HG03342 (cell line): ENCODE measurements around the gene SEMA3G.

Experiments used
- ATAC-seq: cut with Tn5 transposase; IDR thresholded peaks from one replicate; pipeline ENCODE4 v1.9.1; 2021; ENCODE audit warnings: mild to moderate bottlenecking, moderate library complexity; ENCODE audit not compliant: unreplicated experiment

Gene SEMA3G

DNA sequence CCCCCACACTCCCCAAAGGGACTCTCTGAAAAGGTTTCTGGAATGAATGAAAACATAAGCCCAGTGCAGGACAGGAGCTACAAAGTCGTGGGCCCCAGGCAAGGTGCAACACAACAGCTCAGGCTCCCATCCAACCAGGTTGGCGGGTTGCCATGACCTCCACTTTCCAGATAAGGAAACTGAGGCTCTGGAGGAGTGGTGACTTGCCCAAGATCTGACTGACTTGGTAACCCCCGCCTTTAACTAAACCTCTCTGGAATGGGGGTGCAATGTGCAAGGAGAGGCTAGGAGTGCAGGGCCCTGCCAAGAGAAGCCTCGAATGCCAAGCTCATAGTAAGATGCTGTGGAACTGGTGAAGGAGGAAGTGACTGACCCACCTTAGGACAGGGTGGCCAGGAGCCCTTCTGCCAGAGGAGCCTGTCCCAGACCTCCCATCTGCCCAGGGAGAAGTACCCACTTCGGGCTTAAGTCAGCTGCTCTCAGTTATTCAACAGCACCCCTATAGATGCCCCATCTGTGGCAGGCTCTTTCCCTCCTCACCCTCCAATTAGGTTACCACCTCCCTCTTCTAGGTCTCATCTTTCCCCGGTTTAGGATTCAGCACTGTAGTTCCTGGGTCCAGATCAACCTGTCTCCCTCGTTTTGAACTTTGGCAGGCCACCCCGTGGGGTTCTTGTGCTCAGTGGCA, 9.5 kb upstream of the SEMA3G start:
- ATAC-seq, result no peak

DNA sequence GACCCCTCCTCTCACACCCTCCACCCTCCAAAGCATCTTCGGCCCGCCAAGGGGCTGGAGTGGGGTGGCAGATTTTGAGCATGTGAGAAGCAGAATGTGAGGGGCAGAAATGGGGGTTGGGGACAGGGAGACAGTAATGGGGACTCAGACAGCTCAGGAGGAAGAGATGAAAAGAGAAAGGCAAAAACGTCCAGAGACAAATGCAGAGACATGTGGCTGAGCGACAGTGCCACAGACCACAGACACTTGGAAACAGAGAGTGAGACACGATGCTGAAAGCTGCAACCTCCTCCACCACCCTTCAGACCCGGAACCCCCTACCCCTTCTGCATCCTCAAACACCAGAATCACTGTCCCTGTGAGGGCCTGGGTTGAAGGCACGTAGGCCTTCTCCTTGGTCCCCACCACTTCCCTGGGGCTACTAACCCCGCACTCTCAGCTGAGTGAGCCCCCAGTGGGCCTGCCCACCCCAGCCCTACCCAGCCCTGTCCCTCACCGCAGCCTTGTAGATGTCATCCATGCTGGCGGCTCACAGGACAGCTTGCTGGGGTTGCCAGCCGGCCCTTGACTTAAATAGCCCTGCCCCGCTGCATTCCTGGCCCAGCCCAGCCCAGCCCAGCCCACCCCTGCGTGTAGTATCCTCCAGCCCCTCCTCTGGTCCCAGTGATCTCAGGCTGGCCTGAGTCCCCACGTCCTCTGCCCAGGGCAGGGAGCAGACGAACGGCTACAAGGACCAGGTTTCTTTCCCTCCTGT, 8.8 kb upstream of the SEMA3G start, which contains the start of gene TNNC1:
TSS of gene TNNC1 (minus strand) at position 546 of the 754 bp plus-strand sequence. CDS start at position 520, 26 bp downstream.
- ATAC-seq, result no peak

DNA sequence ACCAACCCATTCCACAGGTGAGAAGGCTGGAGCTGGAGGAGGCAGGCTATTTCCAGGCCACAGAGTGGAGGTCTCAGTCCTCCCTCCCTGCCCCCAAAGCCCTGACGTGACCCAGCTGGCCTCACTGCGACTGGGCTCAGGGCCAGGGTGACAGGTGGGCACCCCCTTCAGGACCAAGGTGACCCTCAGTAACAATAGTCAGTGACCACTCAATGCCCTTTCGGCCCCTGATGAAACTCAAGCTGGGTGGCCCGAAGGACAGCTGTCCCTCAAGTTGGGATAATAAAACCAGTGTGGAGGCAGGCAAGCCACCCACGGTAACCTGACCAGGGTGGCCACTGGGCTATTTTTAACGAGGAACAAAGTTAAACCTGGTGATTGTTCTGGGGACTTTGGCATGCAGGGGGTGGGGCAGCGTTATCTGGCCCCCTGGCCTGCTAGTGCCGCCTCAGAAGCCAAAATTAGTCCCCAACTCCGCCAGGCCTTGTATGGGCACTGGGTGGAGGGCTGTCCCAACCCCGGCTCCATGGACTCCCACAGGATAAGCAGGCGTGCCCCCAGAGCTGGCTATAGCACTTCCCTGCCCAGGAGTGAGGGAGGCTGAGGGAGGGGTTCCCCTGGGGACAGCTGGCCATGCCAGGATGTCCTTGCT, 7.8 kb upstream of the SEMA3G start:
- no peak for ATAC-seq

GRCh38 chr3:52452126-52452525, 7.2 kb upstream of the SEMA3G start:
- no peak for ATAC-seq

DNA sequence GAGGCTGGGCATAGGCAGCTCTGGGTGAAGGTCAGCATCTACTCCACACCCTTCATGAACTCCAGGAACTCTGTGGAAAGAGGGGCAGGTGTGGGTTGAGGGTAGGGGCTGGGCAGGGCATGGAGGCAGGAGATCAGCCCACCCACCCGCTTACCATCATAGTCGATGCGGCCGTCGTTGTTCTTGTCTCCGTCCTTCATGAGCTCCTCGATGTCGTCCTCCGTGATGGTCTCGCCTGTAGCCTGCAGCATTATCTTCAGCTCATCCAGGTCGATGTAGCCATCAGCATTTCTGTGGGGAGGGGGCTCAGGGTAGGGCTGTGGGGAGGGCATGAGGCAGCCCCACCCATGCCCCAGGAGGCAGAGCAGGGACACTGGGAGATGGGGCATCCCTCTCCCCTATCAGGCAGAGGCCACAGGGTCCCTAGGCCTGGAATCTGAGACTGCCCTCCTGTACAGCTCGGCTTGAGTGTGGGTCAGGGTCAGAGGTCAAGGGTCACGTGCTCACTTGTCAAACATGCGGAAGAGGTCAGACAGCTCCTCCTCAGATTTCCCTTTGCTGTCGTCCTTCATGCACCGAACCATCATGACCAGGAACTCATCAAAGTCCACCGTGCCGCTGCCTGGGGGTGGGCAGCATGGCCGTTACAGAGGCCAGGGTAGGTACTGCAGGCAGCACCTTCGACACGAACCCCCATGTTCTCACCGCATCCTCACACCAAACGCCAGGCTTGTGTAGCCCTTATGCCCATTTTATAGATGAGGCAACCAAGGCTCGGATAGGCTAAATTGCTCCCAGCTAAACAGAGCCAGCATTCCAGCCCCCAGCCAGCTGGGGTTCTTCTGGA, 6.6 kb upstream of the SEMA3G start:
- no peak for ATAC-seq

GRCh38 chr3:52450489-52451236, 5.8 kb upstream of the SEMA3G start:
- no peak for ATAC-seq

GRCh38 chr3:52447512-52448355, 2.8 kb upstream of the SEMA3G start:
- ATAC-seq, result no peak

DNA sequence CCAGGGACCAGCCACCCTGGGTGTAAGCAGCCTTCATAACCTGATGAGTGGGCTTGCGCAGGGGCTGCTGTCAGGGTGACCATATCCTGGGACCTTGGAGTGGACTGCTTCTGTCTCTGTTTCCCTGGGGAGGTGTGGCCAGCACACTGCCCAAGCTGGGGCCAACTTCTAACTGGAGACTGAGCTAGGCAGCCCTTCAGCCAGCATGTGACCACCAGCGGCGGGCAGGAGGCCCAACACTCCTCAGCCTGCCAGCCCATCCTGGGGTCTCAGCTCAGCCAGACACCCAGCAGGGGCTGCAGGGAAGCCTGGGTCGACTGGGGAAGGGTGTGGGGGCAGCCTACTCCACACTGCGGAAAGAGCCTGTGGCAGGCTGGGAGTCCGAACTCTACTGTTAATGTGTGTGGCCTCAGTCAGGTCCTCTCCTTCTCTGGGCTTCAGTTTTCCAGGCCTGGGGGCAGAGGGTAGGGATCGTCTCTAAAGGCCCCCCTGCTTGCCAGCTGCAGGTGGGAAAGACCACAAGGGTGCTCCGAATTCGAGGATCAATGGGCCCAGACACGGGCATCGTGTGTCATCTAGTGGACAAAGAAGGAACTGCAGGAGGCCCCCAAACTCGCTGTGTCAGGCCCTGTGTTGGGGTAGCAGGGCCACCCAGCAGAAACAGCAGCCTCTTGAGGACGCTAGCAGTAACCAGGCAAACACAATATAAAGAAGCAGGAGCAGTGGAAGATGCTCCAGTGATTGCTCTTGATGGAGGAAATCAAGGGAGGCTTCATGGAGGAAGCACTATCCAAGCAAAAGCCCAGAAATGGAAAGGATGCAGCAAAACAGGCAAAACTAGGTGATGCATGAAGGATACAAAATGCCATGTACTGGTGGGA, 2.0 kb upstream of the SEMA3G start:
- no peak for ATAC-seq

DNA sequence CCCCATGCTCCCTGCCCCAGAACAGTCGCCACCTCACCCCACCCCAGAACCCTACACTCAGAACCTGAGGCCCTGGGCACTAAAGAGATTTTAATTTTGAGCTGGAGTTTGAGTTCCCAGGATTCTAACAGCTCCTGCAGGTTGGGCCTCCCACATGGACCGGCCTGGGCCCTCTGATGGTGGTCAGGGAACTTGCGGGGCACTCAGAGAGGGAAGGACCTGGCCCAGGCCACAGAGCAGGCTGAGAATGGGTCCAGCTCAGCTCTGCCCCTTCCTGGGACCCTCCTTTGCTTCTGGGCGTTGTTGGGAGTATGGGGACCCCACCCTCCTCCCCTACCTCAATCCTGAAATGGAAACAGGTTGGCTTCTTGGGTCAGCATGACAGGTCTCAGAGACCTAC, 1.1 kb upstream of the SEMA3G start:
- no peak for ATAC-seq

GRCh38 chr3:52443791-52444687, 864 bp downstream of the SEMA3G start:
- no peak for ATAC-seq

GRCh38 chr3:52443268-52443610, 1.7 kb downstream of the SEMA3G start:
- ATAC-seq, result no peak

DNA sequence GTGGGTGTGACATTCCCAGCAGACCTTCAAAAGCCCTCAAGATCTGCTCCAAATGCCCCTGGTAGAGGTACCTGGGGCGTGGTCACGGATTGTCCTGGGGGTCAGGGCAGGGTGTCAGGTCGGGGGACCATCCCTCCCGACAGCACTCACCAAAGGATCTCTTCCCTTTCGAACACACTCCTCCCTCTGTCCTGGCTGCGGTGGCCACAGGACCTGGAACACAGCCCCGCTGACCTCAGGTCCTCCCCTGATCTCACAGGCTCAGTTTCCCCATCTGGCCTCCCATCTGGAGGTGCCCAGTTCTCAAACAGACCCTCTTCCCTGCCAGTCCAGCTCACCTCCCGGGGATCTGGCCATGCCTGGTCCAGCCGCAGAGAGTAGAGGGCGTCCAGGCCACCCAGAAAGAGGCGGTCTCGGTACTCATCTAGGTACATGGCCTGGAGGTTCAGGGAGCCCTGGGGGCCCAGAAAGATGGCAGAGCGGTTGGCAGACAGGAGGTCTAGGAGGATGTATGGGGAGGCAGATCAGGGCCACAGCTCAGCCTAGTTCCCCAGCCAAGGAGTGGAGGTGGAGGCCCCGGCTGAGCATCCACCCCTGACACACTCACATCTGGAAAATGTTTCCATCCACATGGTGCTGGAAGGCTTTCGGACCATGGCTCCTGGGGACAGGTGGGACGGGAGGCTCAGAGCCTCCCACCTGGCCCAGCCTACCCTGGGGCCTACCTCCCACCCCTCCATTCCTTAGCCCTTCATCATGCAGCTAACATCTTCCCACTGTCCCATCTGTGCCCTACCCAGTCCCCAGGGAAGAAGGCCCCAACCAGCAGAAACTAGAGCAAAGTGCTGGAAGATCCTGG, 2.3 kb downstream of the SEMA3G start:
- no peak for ATAC-seq

GRCh38 chr3:52441772-52442332, 3.1 kb downstream of the SEMA3G start:
- no peak for ATAC-seq

DNA sequence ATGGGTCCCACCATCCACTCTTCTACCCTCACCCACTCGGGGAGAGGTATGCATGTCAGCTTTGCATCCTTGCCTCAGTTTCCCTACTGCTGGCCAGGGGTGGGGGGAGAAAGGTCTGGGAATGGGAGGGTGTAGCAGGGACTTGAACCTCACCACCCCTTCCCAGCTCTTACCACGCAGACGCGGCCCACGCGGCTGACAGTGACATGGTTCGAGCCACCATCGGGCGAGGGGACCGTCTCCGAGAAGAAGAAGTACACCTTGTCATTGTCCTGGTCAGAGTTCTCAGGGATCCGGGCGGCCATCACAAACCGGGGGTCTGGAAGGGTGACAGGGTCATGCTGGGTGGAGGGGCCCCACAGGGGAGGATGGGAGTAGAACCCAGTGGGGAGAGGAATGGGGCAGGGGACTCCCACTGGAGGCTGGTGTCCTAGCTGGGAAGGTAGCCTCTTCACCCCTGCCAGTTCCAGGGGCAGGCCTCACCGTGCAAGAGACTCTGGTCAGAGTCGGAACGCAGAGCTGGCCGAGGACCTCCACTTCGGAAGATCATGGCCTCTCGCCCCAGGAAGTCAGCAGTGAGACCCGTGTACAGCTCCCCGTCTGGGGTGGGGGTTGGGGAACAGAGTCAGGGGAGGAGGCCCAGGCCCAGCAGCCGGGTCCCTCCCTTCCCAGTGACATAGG, 3.7 kb downstream of the SEMA3G start:
- ATAC-seq, result no peak

DNA sequence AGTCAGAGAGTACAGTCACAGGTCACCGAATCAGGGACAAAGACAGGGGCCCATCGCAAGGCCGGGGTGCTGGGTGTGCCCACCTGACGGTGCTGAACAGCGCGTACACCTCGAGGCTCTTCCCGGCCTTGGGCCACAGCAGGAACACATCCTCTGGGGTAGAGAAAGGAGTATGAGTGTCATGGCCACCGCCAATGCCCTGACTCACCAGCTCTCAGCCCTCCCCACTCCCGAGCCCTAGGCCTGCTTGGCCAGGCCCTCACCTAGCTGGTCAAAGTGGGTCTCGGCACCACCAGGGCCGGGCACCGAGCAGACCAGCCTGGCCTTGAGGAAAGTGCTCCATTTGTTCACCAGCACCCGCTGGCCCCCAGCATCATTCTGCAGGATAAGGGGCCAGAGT, 4.2 kb downstream of the SEMA3G start:
- ATAC-seq, result no peak

DNA sequence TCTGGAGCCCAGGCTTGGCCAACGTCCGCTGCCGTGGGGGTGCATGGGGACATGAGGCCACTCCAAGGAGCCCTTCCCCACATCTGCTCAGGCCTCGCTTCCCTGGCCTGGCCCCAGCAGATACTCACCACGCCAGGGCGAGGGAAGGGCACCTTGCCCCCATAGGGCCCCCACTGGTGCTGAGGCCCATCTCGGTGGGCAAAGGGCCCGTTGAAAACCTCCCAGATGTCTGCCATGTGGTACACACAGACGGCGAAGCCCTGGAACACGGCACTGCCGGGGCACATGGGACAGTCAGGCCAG, 4.7 kb downstream of the SEMA3G start:
- no peak for ATAC-seq
